Subcutaneous adipose tissue (tissue), 4 donors: ENCODE data around the gene ANO2. TPM values are rescaled to one million over a fixed set of nuclear protein-coding genes. Genes with fewer than 3 reads are reported as not detected.

Experiments
- total RNA-seq, 4 donors: library from RNA; depleted of rRNA; stranded (reverse); fragments of >200 nt; gene quantifications; one replicate each; pipeline ENCODE4 v1.1.0, GENCODE V29; 2016
- TF ChIP-seq, protein P1 (sequence below): fragments of 450-650 bp; IDR thresholded peaks from one replicate; pipeline ENCODE4 v1.5.1; 2016; ENCODE audit warnings: low read depth, mild to moderate bottlenecking, control low read depth, antibody characterized with exemption, moderate library complexity

Gene ANO2
- total RNA-seq, 4 donors from 2014 or later, result 9.3 to 69.3 (median 21.8) TPM

GRCh38 chr12:5650281-5650680 is 294.8 kb downstream of the ANO2 start:
- TF ChIP-seq, protein P1, sequence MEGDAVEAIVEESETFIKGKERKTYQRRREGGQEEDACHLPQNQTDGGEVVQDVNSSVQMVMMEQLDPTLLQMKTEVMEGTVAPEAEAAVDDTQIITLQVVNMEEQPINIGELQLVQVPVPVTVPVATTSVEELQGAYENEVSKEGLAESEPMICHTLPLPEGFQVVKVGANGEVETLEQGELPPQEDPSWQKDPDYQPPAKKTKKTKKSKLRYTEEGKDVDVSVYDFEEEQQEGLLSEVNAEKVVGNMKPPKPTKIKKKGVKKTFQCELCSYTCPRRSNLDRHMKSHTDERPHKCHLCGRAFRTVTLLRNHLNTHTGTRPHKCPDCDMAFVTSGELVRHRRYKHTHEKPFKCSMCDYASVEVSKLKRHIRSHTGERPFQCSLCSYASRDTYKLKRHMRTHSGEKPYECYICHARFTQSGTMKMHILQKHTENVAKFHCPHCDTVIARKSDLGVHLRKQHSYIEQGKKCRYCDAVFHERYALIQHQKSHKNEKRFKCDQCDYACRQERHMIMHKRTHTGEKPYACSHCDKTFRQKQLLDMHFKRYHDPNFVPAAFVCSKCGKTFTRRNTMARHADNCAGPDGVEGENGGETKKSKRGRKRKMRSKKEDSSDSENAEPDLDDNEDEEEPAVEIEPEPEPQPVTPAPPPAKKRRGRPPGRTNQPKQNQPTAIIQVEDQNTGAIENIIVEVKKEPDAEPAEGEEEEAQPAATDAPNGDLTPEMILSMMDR, result no peak

GRCh38 chr12:5648692-5649359 is 296.2 kb downstream of the ANO2 start:
- TF ChIP-seq, protein P1, result no peak

GRCh38 chr12:5643266-5643665 is 301.8 kb downstream of the ANO2 start:
- TF ChIP-seq, protein P1, result no peak

DNA sequence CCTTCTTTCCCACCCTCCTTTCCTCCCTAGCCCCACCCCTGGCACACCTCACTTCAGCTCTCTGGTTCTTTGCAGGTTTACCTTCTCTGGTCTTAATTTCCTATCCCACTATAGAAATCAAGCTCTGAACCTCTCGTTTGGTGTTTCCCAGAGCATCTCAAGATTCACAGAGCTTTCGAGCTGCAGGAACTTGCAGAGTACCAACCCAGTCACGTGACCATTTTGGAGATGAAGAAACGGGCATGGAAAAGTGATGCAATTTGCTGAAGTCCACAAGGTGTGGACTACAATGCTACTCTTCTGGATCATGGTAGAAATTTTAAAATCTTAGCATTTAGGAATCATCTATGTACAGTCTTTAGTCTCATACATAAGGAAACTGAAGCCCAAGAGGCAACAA is 307.4 kb downstream of the ANO2 start:
- TF ChIP-seq, protein P1, result no peak

DNA sequence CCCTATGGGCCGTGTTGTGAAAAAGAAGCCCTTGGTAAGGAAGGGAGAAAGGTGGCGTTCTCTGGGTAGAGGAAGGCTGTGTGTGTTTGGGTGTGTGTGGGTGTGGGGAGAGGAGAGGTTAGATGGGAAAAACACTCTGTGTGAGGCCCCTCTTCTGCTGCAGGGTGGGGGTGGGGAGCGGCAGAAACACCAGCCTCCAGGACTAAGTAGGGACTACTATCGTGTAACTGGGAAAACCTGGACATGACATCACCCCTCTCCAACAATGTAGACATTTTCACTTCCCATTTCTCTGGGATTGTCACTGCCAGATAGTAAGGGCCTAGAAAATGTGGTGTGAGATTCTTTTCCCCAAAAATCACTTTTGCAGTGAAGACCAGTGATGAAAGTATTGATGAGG is 308.2 kb downstream of the ANO2 start:
- TF ChIP-seq, protein P1, result no peak

- TF ChIP-seq, protein P1, result no peak
Observed at GRCh38 chr12:5633106-5633505, 312.0 kb downstream of the ANO2 start.

GRCh38 chr12:5632453-5632852 is 312.6 kb downstream of the ANO2 start:
- TF ChIP-seq, protein P1, result no peak
